ENCODE data around the gene PIK3C2G. TPM values are rescaled to one million over a fixed set of nuclear protein-coding genes. Genes with fewer than 3 reads are reported as not detected.

Gene PIK3C2G
- total RNA-seq, 2 donors from 2014 or later, result not detected

- H3K27me3 Mint-ChIP-seq, result no peaks in the 10 kb centered on the region
- no peaks in the 10 kb centered on the region for H3K36me3 Mint-ChIP-seq (ENCODE audit: low read depth)
- ATAC-seq (replicated peaks), result no peak
- no peak overlapping the region for H3K4me3 Mint-ChIP-seq
- no peaks in the 10 kb centered on the region for H3K4me1 Mint-ChIP-seq
- H3K27ac Mint-ChIP-seq, result no peak overlapping the region
- H3K9me3 Mint-ChIP-seq, result peaks cover 5% of the 10 kb centered on the region
Measured at GRCh38 chr12:18580291-18580690, 319.0 kb downstream of the PIK3C2G start.

DNA sequence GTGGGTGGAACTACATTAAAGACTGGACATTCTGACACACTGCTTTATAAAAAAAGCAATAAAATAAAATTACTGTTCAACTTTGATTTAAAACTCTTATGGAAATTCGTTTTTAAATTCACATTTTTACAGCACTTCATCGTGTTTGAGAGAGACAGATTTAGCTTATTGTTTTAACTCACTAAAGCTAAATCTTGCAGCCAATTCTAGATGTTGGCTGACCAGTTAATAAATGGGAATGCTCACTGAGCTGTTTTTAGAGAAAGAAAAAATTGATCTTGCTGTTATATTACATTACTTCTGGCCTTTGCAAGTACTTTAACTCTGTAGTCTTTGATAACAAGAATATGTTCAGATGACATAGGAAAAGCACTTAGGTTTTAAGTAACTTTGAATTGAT lies 319.4 kb downstream of the PIK3C2G start:
- Mint-ChIP-seq H3K36me3 (ENCODE audit: low read depth) (no peaks in the 10 kb centered on the region), H3K4me1 (no peaks in the 10 kb centered on the region), H3K27me3 (no peaks in the 10 kb centered on the region), H3K9me3 (peaks cover 5% of the 10 kb centered on the region), H3K4me3 (no peak overlapping the region), H3K27ac (no peak overlapping the region)
- no peak for ATAC-seq (replicated peaks)

DNA sequence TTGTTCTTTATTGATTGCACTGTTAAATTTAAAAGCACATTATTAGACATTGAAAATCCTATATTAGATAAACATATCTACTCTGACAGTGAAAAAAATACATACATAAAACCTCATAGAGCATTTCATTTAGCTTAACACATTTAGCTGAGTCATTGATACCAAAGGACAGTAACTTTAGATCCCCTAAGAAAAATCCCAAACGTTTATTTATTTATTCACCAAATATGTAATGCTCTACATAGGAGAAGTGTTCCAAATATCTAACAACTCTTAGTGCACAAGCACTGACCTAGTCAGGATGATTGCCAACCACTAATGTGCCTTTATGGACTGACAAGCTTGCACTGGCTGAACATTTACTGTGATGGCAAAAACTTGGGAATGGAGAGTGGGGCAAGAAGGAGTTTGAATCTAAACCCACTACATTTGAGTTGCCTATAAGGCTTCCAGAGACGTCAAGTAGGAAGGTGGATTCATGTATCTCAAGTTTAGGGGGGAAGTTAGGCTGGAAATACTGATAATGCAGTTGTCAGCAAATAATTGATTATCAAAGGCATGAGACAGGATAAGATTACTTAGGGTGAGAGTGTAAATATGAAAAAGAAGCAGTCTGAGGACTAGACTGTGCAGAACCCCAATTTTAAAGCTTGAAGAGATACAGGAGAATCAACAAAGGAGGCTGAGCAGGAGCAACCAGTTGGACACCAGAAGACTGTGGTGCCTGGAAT lies 320.1 kb downstream of the PIK3C2G start:
- H3K27me3 Mint-ChIP-seq, result no peaks in the 10 kb centered on the region
- peaks cover 11% of the 10 kb centered on the region for H3K9me3 Mint-ChIP-seq
- H3K27ac Mint-ChIP-seq, result no peak overlapping the region
- H3K4me3 Mint-ChIP-seq, result no peak overlapping the region
- no peaks in the 10 kb centered on the region for H3K4me1 Mint-ChIP-seq
- no peak for ATAC-seq (replicated peaks)
- no peaks in the 10 kb centered on the region for H3K36me3 Mint-ChIP-seq (ENCODE audit: low read depth)

- H3K9me3 Mint-ChIP-seq, result peaks cover 12% of the 10 kb centered on the region
- no peaks in the 10 kb centered on the region for H3K4me1 Mint-ChIP-seq
- H3K36me3 Mint-ChIP-seq (ENCODE audit: low read depth), result no peaks in the 10 kb centered on the region
- no peak for ATAC-seq (replicated peaks)
- no peaks in the 10 kb centered on the region for H3K27me3 Mint-ChIP-seq
- H3K4me3 Mint-ChIP-seq, result no peak overlapping the region
- no peak overlapping the region for H3K27ac Mint-ChIP-seq
Measured at GRCh38 chr12:18583655-18584054, 322.3 kb downstream of the PIK3C2G start.

DNA sequence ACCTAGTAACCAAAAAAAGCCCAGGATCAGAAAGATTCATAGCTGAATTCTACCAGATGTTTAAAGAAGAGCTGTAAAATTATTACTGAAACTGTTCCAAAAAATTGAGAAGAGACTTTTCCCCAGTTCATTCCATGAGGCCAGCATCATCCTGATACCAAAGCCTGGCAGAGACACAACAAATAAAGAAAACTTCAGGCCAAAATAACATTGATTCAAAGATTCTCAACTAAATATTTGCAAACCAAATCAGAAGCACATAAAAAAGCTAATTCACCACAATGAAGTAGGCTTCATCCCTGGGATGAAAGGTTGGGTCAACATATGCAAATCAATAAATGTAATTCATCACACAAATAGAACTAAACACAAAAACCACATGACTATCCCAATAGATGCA lies 325.3 kb downstream of the PIK3C2G start:
- no peak overlapping the region for H3K4me3 Mint-ChIP-seq
- no peak for ATAC-seq (replicated peaks)
- no peaks in the 10 kb centered on the region for H3K36me3 Mint-ChIP-seq (ENCODE audit: low read depth)
- no peak overlapping the region for H3K27ac Mint-ChIP-seq
- H3K4me1 Mint-ChIP-seq, result no peaks in the 10 kb centered on the region
- H3K9me3 Mint-ChIP-seq, result peaks cover 12% of the 10 kb centered on the region
- H3K27me3 Mint-ChIP-seq, result no peaks in the 10 kb centered on the region

GRCh38 chr12:18589316-18589715 lies 328.0 kb downstream of the PIK3C2G start:
- no peak for ATAC-seq (replicated peaks)
- H3K27ac Mint-ChIP-seq, result no peak overlapping the region
- H3K36me3 Mint-ChIP-seq (ENCODE audit: low read depth), result no peaks in the 10 kb centered on the region
- H3K4me3 Mint-ChIP-seq, result no peak overlapping the region
- H3K9me3 Mint-ChIP-seq, result peaks cover 9% of the 10 kb centered on the region
- no peaks in the 10 kb centered on the region for H3K4me1 Mint-ChIP-seq
- H3K27me3 Mint-ChIP-seq, result no peaks in the 10 kb centered on the region

DNA sequence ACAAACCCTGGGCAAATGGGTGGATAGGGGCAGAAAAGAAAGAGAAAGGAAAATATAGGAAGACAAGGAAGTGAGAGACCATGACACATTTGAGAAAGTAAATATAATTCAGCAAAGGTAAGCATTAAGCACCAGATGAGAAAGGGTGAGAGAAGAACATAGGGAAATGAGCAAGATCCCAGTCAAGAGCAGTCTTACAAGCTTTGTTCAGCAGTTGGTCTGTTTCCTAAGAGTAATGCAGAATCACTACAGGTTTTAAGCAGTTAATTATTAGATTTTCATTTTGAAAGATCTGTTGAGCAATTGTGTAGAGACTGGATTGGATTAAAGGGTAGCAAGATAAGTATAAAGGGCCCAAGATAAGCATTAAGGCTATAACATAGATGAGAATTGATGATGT lies 330.2 kb downstream of the PIK3C2G start:
- Mint-ChIP-seq H3K36me3 (ENCODE audit: low read depth) (no peaks in the 10 kb centered on the region), H3K27ac (no peak overlapping the region), H3K4me1 (no peaks in the 10 kb centered on the region), H3K4me3 (no peak overlapping the region), H3K27me3 (no peaks in the 10 kb centered on the region), H3K9me3 (peaks cover 3% of the 10 kb centered on the region)
- no peak for ATAC-seq (replicated peaks)

DNA sequence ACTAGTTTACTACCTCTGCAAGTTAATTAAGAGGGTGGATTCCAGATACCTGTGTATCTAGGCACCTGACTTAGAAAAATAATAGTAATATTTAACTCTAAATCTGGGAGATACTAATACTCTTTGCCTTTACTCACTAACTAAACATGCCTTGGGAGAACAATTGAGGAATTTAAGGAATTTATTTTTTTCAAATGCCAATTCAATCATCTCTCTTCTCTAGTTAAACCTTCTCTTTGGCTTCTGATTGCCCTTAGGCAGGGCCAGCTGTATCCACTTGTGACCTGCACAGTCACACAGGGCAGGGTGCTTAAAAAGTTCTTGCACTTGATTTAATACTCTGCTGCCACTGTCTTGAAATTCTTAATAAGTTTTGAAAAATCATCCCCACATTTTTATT lies 334.1 kb downstream of the PIK3C2G start:
- no peak overlapping the region for H3K4me3 Mint-ChIP-seq
- H3K4me1 Mint-ChIP-seq, result no peaks in the 10 kb centered on the region
- ATAC-seq (replicated peaks), result no peak
- no peak overlapping the region for H3K27ac Mint-ChIP-seq
- H3K36me3 Mint-ChIP-seq (ENCODE audit: low read depth), result no peaks in the 10 kb centered on the region
- no peaks in the 10 kb centered on the region for H3K9me3 Mint-ChIP-seq
- no peaks in the 10 kb centered on the region for H3K27me3 Mint-ChIP-seq

DNA sequence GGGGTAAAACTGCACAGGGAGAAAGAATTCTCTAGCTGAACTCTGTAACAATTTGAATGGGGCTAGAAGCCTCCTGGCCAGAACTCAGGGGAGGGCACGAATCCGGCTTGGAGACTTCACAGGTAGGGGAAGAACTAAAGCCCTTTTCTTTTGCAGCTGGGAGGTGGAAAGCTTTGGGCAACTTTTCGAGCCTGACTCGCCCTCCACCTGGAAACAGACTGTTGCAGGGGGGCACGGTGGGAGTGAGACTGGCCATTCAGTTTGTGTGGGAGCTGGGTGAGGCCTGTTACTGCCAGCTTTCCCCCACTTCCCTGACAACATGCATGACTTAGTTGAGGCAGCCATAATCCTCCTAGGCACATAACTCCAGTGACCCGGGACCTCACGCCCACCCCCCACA lies 340.6 kb downstream of the PIK3C2G start:
- ATAC-seq (replicated peaks), result no peak
- peaks cover 8% of the 10 kb centered on the region for H3K9me3 Mint-ChIP-seq

DNA sequence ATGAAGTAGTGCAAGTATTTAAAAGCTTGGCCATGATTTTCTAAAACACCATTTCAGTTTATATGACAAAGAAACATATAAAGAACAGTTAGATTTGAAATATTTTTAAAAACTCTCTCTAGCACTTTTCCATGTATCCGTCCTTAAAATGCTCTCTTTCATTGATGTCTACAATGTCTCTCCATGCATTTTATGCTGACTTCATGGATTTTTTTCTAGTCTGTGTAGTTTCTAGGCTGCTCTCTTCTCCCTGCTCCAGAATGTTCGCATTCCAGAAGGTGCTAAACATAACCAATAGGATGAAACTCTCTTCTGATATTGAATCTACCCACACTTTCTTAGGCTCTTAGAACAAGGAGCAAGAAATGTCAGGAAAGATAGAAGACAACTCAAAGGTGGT lies 351.7 kb downstream of the PIK3C2G start:
- no peak for ATAC-seq (replicated peaks)
- Mint-ChIP-seq H3K9me3 (no peaks in the 10 kb centered on the region), H3K4me3 (no peak overlapping the region), H3K27me3 (no peaks in the 10 kb centered on the region), H3K36me3 (ENCODE audit: low read depth) (no peaks in the 10 kb centered on the region), H3K27ac (no peak overlapping the region), H3K4me1 (no peaks in the 10 kb centered on the region)

More for the DNA sequence above, 340.6 kb downstream of the PIK3C2G start:
- Mint-ChIP-seq H3K27me3 (no peaks in the 10 kb centered on the region), H3K36me3 (ENCODE audit: low read depth) (no peaks in the 10 kb centered on the region), H3K27ac (no peak overlapping the region), H3K4me1 (no peaks in the 10 kb centered on the region), H3K4me3 (no peak overlapping the region)

- Mint-ChIP-seq H3K27me3 (no peaks in the 10 kb centered on the region), H3K4me3 (no peak overlapping the region)
- ATAC-seq (replicated peaks), result no peak
Measured at GRCh38 chr12:18620986-18621385, 359.7 kb downstream of the PIK3C2G start.

GRCh38 chr12:18629445-18629844 lies 368.1 kb downstream of the PIK3C2G start:
- Mint-ChIP-seq H3K4me3 (no peak overlapping the region), H3K27me3 (no peaks in the 10 kb centered on the region), H3K27ac (no peak overlapping the region), H3K4me1 (no peaks in the 10 kb centered on the region), H3K36me3 (ENCODE audit: low read depth) (no peaks in the 10 kb centered on the region), H3K9me3 (peaks cover 10% of the 10 kb centered on the region)
- no peak for ATAC-seq (replicated peaks)

More at GRCh38 chr12:18620986-18621385, 359.7 kb downstream of the PIK3C2G start:
- Mint-ChIP-seq H3K4me1 (no peaks in the 10 kb centered on the region), H3K27ac (no peak overlapping the region), H3K36me3 (ENCODE audit: low read depth) (no peaks in the 10 kb centered on the region), H3K9me3 (no peaks in the 10 kb centered on the region)

DNA sequence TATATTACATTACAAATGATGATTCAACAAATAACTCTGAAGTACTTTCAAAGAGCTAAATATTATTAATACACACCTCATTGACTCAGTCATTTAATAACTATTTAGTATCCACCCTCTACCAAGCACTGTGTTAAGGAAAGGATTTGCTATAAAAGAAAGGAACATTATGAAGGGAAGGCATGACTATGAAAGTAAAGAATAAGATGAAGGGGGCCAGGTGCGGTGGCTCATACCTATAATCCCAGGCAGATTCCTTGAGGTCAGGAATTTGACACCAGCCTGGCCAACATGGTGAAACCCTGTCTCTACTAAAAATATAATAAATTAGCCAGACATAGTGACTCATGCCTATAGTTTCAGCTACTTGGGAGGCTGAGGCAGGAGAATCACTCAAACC lies 368.6 kb downstream of the PIK3C2G start:
- no peak overlapping the region for H3K27ac Mint-ChIP-seq
- no peak overlapping the region for H3K4me3 Mint-ChIP-seq
- no peaks in the 10 kb centered on the region for H3K36me3 Mint-ChIP-seq (ENCODE audit: low read depth)
- no peak for ATAC-seq (replicated peaks)
- H3K4me1 Mint-ChIP-seq, result no peaks in the 10 kb centered on the region
- no peaks in the 10 kb centered on the region for H3K27me3 Mint-ChIP-seq
- H3K9me3 Mint-ChIP-seq, result peaks cover 10% of the 10 kb centered on the region

GRCh38 chr12:18631339-18631738 lies 370.0 kb downstream of the PIK3C2G start:
- H3K36me3 Mint-ChIP-seq (ENCODE audit: low read depth), result no peaks in the 10 kb centered on the region
- H3K9me3 Mint-ChIP-seq, result peaks cover 10% of the 10 kb centered on the region
- no peak overlapping the region for H3K4me3 Mint-ChIP-seq
- no peak overlapping the region for H3K27ac Mint-ChIP-seq
- no peak for ATAC-seq (replicated peaks)
- H3K4me1 Mint-ChIP-seq, result no peaks in the 10 kb centered on the region
- H3K27me3 Mint-ChIP-seq, result no peaks in the 10 kb centered on the region

- no peak for ATAC-seq (replicated peaks)
- no peak overlapping the region for H3K4me3 Mint-ChIP-seq
- no peak overlapping the region for H3K27ac Mint-ChIP-seq
Measured at GRCh38 chr12:18632848-18633247, 371.5 kb downstream of the PIK3C2G start.

DNA sequence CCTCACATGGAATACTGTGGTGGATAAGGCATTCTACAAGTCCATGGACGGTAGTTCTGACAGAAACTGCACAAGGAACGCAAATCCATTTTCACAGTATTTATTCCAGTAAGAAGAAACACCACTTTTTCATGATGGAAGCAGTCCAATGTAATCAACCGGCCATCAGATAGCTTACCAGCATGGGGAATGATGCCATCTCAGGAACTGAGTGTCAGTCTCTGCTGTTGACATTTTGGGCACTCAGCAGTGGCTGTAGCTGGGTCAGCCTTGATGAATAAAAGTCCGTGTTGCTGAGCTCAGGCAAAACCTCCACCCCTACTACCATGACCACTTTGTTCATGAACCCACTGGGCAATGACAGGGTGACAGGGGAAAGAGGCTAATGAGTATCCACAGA lies 373.1 kb downstream of the PIK3C2G start:
- Mint-ChIP-seq H3K9me3 (peaks cover 14% of the 10 kb centered on the region), H3K36me3 (ENCODE audit: low read depth) (no peaks in the 10 kb centered on the region), H3K27me3 (no peaks in the 10 kb centered on the region), H3K4me1 (no peaks in the 10 kb centered on the region), H3K4me3 (no peak overlapping the region), H3K27ac (no peak overlapping the region)
- ATAC-seq (replicated peaks), result no peak

More at GRCh38 chr12:18632848-18633247, 371.5 kb downstream of the PIK3C2G start:
- Mint-ChIP-seq H3K36me3 (ENCODE audit: low read depth) (no peaks in the 10 kb centered on the region), H3K9me3 (peaks cover 17% of the 10 kb centered on the region), H3K27me3 (no peaks in the 10 kb centered on the region), H3K4me1 (no peaks in the 10 kb centered on the region)

All from activated T-helper 17 cell treated with anti-CD3 and anti-CD28 coated beads, Interleukin-2, amount 50 U/mL, for 72 hours (primary cell).